ENCODE measurements around the gene APOBEC3A.
"Not testable (repeated sequence)": the region's sequence is repeated elsewhere in the genome, so short reads cannot be mapped to it uniquely, and the experiment has no call there.

Gene APOBEC3A

GRCh38 chr22:38981992-38982927, 24.9 kb downstream of the APOBEC3A start, which contains the start of gene APOBEC3B:
APOBEC3B (plus strand) TSS chr22:38982347; CDS start chr22:38982454, 107 bp downstream.
- no peak for DNase-seq

- no peak for DNase-seq
These were observed 26.8 kb downstream of the APOBEC3A start for GRCh38 chr22:38984224-38984623.

GRCh38 chr22:38984784-38985757, 27.7 kb downstream of the APOBEC3A start:
- DNase-seq, result not testable (repeated sequence)

GRCh38 chr22:38986629-38987028, 29.2 kb downstream of the APOBEC3A start:
- no peak for DNase-seq

- no peak for DNase-seq
These were observed 29.9 kb downstream of the APOBEC3A start for GRCh38 chr22:38987171-38987895.

- DNase-seq, result no peak
These were observed 32.1 kb downstream of the APOBEC3A start for GRCh38 chr22:38989466-38989865.

- DNase-seq, result peak; percentile 14
These were observed 35.5 kb downstream of the APOBEC3A start for GRCh38 chr22:38992871-38993371.

- no peak for DNase-seq
These were observed 38.7 kb downstream of the APOBEC3A start for GRCh38 chr22:38996105-38996504.

GRCh38 chr22:38997518-38997917, 40.1 kb downstream of the APOBEC3A start:
- no peak for DNase-seq

GRCh38 chr22:39003165-39003638, 45.8 kb downstream of the APOBEC3A start:
- peak; percentile 44 for DNase-seq

GRCh38 chr22:39007177-39007576, 49.8 kb downstream of the APOBEC3A start:
- no peak for DNase-seq

- DNase-seq, result not testable (repeated sequence)
These were observed 51.0 kb downstream of the APOBEC3A start for GRCh38 chr22:39008271-39008850.

- DNase-seq, result no peak
These were observed 53.5 kb downstream of the APOBEC3A start for GRCh38 chr22:39010946-39011345.

All from NCI-H1694 (cell line).